Measurements from ENCODE around the gene PPP2R1B. TPM values are rescaled to one million over a fixed set of nuclear protein-coding genes. Genes with fewer than 3 reads are reported as not detected.

PPP2R1B gene
- total and polyA plus RNA-seq, 2 of the 8 experiments (the other 6 are each of a cell fraction or from before 2014, with no cell fraction given): 25.8 to 87.0 TPM

- TF ChIP-seq SP1 (IDR thresholded peaks at IDR 0.05; ENCODE audit: low read depth, low read length) (no peak), BCL11A (IDR thresholded peaks at IDR 0.05; ENCODE audit: low read depth in 2 of 2, low read length in 2 of 2) (no peak)
Measured at GRCh38 chr11:111714522-111714921, 51.7 kb downstream of the PPP2R1B start (continued).

Measured in H1 (cell line).